Stimulated activated naive CD8-positive, alpha-beta T cell treated with anti-CD3 and anti-CD28 coated beads, Interleukin-15, Interleukin-2, amounts not matched to agents 100 U/mL and 50 U/mL, for 24 hours (primary cell): ENCODE results near the gene HSD17B2.
"Not testable (repeated sequence)": the region's sequence is repeated elsewhere in the genome, so short reads cannot be mapped to it uniquely, and the experiment has no call there.

Experiments used
- ATAC-seq: fragments of 150-1000 bp; cut with Tn5 transposase; one replicate; pipeline ENCODE4 v1.10.0; 2021
- DNase-seq: peaks from one replicate; pipeline ENCODE4 v3.0.0; 2021

Gene HSD17B2

GRCh38 chr16:82134846-82135245 is 99.8 kb downstream of the HSD17B2 start:
- no peak for DNase-seq
- ATAC-seq: no peak

DNA sequence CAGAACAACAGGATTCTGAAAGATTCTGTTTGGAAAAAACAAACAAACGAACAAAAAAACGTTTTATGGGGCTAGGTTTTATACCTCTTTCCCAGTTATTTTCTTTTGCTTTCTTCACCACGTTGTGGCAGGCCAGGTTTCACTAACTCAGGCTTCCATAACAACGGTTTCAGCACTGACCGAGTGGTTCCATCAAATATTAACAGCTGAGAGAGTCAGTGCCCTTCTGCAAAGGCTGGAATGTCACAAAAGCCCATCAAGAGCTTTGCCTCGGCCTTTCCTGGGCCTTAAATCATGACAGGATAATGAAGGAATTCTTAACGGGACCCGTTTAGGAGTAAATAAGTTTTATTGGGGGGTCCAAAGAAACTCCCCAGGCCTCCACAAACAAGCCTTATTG is 100.8 kb downstream of the HSD17B2 start:
- DNase-seq: no peak
- ATAC-seq: no peak

- DNase-seq (no peak), ATAC-seq (no peak)
These were observed 102.1 kb downstream of the HSD17B2 start for GRCh38 chr16:82136956-82137821.

- ATAC-seq (no peak), DNase-seq (no peak)
These were observed 102.7 kb downstream of the HSD17B2 start for GRCh38 chr16:82137822-82138167.

GRCh38 chr16:82138478-82139285 is 103.6 kb downstream of the HSD17B2 start:
- DNase-seq (no peak), ATAC-seq (no peak)

GRCh38 chr16:82139286-82139571 is 104.2 kb downstream of the HSD17B2 start:
- DNase-seq: not testable (repeated sequence)

GRCh38 chr16:82146556-82146955 is 111.5 kb downstream of the HSD17B2 start:
- DNase-seq (no peak), ATAC-seq (no peak)

More at GRCh38 chr16:82139286-82139571, 104.2 kb downstream of the HSD17B2 start:
- ATAC-seq: not testable (repeated sequence)

DNA sequence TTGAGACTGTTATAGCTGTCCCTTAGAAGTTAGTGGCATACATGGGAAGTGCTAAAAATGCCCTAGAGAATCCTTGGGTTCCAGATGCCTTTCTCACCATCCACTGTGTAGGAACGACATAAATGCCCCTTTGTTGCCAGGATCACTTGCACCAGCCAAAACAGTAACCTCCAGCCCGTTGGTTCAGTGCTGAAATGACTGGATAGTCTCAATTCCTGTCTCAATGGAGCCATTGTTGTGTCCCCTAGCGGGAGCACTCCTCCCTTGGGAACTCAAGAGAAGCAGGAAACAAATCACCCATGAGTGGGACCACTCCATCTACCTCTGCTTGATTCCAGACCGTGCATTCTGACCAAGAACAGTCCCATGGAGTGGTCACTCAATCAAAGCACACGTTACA is 111.9 kb downstream of the HSD17B2 start:
- no peak for ATAC-seq

GRCh38 chr16:82147546-82147945 is 112.5 kb downstream of the HSD17B2 start:
- ATAC-seq (no peak), DNase-seq (no peak)

More for the DNA sequence above, 111.9 kb downstream of the HSD17B2 start:
- no peak for DNase-seq
